ENCODE data around the gene NLRP1.
A peak's percentile ranks its signal among the peaks of the same experiment; 100 is the strongest.

Gene NLRP1

DNA sequence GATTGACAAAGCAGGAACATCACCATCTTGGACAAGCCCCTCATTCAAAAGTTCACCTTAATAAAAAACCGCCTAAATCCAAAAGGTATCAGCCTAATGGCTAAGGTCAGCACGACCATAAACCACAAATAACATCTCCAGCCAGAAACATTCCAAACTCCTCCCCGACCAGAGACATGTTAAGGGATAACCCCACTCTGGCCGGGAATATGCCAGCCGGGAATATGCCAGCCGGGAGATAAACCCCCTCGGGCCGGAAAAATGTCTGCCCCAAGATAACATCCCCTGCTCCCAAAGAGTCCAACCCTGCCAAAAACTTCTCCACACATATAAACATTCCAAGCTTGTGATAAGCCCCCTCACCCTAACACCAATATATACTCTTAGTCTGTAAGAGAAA is 116.9 kb downstream of the NLRP1 start:
- intact Hi-C loops (cut with DNase I; ENCODE audit: low total_unique reads): no loop called here
- Histone ChIP-seq H3K4me3 (peak overlapping the region; percentile 73 to 80), H3K36me3 (peaks cover 0 to 17% (median 10%) of the 10 kb centered on the region in 3 donors), H3K4me1 (peaks cover 0 to 22% (median 20%) of the 10 kb centered on the region in 4 donors), H3K27ac (no peak overlapping the region), H3K9me3 (no peaks in the 10 kb centered on the region), H3K27me3 (no peaks in the 10 kb centered on the region)
- DNase-seq: no peak
- TF ChIP-seq, protein P1, sequence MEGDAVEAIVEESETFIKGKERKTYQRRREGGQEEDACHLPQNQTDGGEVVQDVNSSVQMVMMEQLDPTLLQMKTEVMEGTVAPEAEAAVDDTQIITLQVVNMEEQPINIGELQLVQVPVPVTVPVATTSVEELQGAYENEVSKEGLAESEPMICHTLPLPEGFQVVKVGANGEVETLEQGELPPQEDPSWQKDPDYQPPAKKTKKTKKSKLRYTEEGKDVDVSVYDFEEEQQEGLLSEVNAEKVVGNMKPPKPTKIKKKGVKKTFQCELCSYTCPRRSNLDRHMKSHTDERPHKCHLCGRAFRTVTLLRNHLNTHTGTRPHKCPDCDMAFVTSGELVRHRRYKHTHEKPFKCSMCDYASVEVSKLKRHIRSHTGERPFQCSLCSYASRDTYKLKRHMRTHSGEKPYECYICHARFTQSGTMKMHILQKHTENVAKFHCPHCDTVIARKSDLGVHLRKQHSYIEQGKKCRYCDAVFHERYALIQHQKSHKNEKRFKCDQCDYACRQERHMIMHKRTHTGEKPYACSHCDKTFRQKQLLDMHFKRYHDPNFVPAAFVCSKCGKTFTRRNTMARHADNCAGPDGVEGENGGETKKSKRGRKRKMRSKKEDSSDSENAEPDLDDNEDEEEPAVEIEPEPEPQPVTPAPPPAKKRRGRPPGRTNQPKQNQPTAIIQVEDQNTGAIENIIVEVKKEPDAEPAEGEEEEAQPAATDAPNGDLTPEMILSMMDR (IDR thresholded peaks at IDR 0.05): no peak

- no peaks in the 10 kb centered on the region for H3K9me3 ChIP-seq
- peaks cover under 1 to 17% (median 9%) of the 10 kb centered on the region in 3 donors for H3K36me3 ChIP-seq
- H3K4me1 ChIP-seq: peaks cover 0 to 22% (median 20%) of the 10 kb centered on the region in 4 donors
- H3K27me3 ChIP-seq: no peaks in the 10 kb centered on the region
- H3K4me3 ChIP-seq: no peak overlapping the region
- DNase-seq: no peak
- intact Hi-C loops (cut with DNase I; ENCODE audit: low total_unique reads): no loop called here
- no peak overlapping the region for H3K27ac ChIP-seq
- TF ChIP-seq, protein P1 (IDR thresholded peaks at IDR 0.05): no peak
Measured at GRCh38 chr17:5466295-5466694, 118.0 kb downstream of the NLRP1 start.

- no peak overlapping the region for H3K27ac ChIP-seq
- H3K4me3 ChIP-seq: no peak overlapping the region
- no peaks in the 10 kb centered on the region for H3K9me3 ChIP-seq
- peaks cover 14 to 31% (median 23%) of the 10 kb centered on the region in 3 donors for H3K36me3 ChIP-seq
- TF ChIP-seq, protein P1 (IDR thresholded peaks at IDR 0.05): no peak
- intact Hi-C loops (cut with DNase I; ENCODE audit: low total_unique reads): no loop called here
- no peaks in the 10 kb centered on the region for H3K27me3 ChIP-seq
- DNase-seq: no peak
- peaks cover 0 to 22% (median 20%) of the 10 kb centered on the region in 4 donors for H3K4me1 ChIP-seq
Measured at GRCh38 chr17:5464717-5465507, 119.4 kb downstream of the NLRP1 start.

All from tibial artery (tissue), 4 donors.